Measurements from ENCODE around the gene TRIP12.

TRIP12 gene

DNA sequence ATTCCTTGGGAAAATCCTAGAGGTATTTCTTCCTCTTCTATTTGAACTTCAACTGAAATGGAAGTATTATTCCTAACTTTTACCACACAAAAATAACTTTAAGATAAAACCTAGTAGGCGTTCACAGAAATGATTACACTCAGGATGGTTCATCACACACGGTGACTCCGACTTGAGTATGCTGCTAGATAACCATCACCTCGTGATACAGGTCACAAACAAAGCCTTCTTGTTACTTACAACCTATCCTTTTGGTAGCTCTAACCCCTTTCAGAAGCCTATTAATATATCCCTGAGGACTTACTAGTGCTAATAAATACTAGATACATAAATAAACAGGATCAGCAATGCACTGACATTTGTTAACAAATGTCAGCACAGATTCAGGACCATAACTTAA is 106.5 kb downstream of the TRIP12 start:
- no peaks in the 10 kb centered on the region for H4K20me1 ChIP-seq (ENCODE audit: low read depth, low read length)
- no peaks in the 10 kb centered on the region for H3K9me2 ChIP-seq (replicated peaks; ENCODE audit: insufficient read depth, low read length)
- H3K27me3 ChIP-seq (ENCODE audit: low read length) = no peaks in the 10 kb centered on the region
- peaks cover 50% of the 10 kb centered on the region for H3K36me3 ChIP-seq (ENCODE audit: low read length)
- H3K4me2 ChIP-seq (ENCODE audit: low read depth, low read length, poor library complexity, severe bottlenecking) = no peak overlapping the region
- H3K9me3 ChIP-seq (ENCODE audit: insufficient read depth, low read length) = no peaks in the 10 kb centered on the region
- no peak overlapping the region for H3K27ac ChIP-seq (ENCODE audit: low read depth, low read length)
- 0 out of 2 replicates have a peak, but pooled peaks cover 4% of the 10 kb centered on the region for H3F3A ChIP-seq (ENCODE audit: insufficient read depth)
- H3K79me2 ChIP-seq (ENCODE audit: insufficient read depth, low read length) = no peaks in the 10 kb centered on the region
- H3K4me3 ChIP-seq (ENCODE audit: insufficient read depth, low read length, poor library complexity, severe bottlenecking) = no peak overlapping the region
- TF ChIP-seq, protein P1, sequence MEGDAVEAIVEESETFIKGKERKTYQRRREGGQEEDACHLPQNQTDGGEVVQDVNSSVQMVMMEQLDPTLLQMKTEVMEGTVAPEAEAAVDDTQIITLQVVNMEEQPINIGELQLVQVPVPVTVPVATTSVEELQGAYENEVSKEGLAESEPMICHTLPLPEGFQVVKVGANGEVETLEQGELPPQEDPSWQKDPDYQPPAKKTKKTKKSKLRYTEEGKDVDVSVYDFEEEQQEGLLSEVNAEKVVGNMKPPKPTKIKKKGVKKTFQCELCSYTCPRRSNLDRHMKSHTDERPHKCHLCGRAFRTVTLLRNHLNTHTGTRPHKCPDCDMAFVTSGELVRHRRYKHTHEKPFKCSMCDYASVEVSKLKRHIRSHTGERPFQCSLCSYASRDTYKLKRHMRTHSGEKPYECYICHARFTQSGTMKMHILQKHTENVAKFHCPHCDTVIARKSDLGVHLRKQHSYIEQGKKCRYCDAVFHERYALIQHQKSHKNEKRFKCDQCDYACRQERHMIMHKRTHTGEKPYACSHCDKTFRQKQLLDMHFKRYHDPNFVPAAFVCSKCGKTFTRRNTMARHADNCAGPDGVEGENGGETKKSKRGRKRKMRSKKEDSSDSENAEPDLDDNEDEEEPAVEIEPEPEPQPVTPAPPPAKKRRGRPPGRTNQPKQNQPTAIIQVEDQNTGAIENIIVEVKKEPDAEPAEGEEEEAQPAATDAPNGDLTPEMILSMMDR (IDR thresholded peaks at IDR 0.05; ENCODE audit: insufficient read depth, low read length, poor library complexity, severe bottlenecking) = no peak
- TF ChIP-seq EZH2phosphoT487 (conservative IDR thresholded peaks at IDR 0.05; ENCODE audit: low read length) = no peak
- no peak overlapping the region for H2AFZ ChIP-seq (ENCODE audit: low read depth, low read length, severe bottlenecking)
- H3K9ac ChIP-seq (ENCODE audit: low read length) = no peak overlapping the region

DNA sequence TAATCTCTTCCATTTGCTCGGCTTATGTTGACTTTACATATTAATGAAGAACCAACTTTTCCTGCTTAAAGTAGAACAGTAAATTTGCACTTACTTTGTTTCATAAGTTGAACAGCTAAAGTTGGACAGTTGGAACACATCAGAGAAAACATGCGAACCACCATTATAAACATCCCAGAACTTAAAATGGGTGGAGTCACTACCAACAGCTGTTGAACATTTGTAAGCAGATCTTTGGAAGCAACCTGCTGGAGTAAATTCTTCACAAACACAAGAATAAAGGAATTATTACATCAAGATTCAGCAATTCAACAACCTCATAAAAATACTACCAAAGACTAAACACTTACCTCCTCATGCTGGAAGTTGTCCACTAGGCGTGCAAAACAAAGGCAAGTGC is 111.0 kb downstream of the TRIP12 start:
- Histone ChIP-seq H2AFZ (ENCODE audit: low read depth, low read length, severe bottlenecking) (no peak overlapping the region), H3K9ac (ENCODE audit: low read length) (no peak overlapping the region), H3K27me3 (ENCODE audit: low read length) (no peaks in the 10 kb centered on the region), H3K4me3 (ENCODE audit: insufficient read depth, low read length, poor library complexity, severe bottlenecking) (no peak overlapping the region), H3K9me2 (replicated peaks; ENCODE audit: insufficient read depth, low read length) (no peaks in the 10 kb centered on the region), H3K79me2 (ENCODE audit: insufficient read depth, low read length) (no peaks in the 10 kb centered on the region), H3K9me3 (ENCODE audit: insufficient read depth, low read length) (no peaks in the 10 kb centered on the region), H3K27ac (ENCODE audit: low read depth, low read length) (no peak overlapping the region), H4K20me1 (ENCODE audit: low read depth, low read length) (no peaks in the 10 kb centered on the region), H3F3A (ENCODE audit: insufficient read depth) (0 out of 2 replicates have a peak, but pooled peaks cover 4% of the 10 kb centered on the region), H3K4me2 (ENCODE audit: low read depth, low read length, poor library complexity, severe bottlenecking) (no peak overlapping the region), H3K36me3 (ENCODE audit: low read length) (peaks cover 52% of the 10 kb centered on the region)
- TF ChIP-seq, protein P1 (IDR thresholded peaks at IDR 0.05; ENCODE audit: insufficient read depth, low read length, poor library complexity, severe bottlenecking) = no peak
- no peak for TF ChIP-seq EZH2phosphoT487 (conservative IDR thresholded peaks at IDR 0.05; ENCODE audit: low read length)

DNA sequence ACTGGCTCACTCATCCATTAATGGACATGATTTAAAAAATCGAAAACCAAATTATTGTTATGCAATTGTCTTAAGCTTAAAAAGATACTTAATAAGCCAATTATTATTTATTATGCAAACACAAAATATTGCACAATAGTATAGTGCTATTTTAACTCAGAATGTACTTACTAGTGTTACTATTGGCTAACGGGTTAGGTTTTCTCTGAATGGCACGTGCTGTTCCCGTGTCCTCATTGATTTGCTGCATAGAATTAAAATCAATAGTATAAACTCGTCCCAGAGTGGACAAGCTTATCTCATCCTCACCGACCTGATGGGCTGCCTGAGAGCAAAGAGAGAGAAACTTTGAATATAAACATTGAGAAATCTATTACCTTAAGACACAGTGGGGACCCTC is 116.2 kb downstream of the TRIP12 start:
- H3K4me2 ChIP-seq (ENCODE audit: low read depth, low read length, poor library complexity, severe bottlenecking) = no peak overlapping the region
- no peak overlapping the region for H3K9ac ChIP-seq (ENCODE audit: low read length)
- peaks cover 9% of the 10 kb centered on the region; the same call in 1 of the 2 replicates for H3F3A ChIP-seq (ENCODE audit: insufficient read depth)
- no peak overlapping the region for H3K4me3 ChIP-seq (ENCODE audit: insufficient read depth, low read length, poor library complexity, severe bottlenecking)
- H3K9me2 ChIP-seq (replicated peaks; ENCODE audit: insufficient read depth, low read length) = no peaks in the 10 kb centered on the region
- H2AFZ ChIP-seq (ENCODE audit: low read depth, low read length, severe bottlenecking) = no peak overlapping the region
- no peak overlapping the region for H3K27ac ChIP-seq (ENCODE audit: low read depth, low read length)
- no peaks in the 10 kb centered on the region for H3K79me2 ChIP-seq (ENCODE audit: insufficient read depth, low read length)
- no peaks in the 10 kb centered on the region for H3K27me3 ChIP-seq (ENCODE audit: low read length)
- peaks cover 48% of the 10 kb centered on the region for H3K36me3 ChIP-seq (ENCODE audit: low read length)
- H3K9me3 ChIP-seq (ENCODE audit: insufficient read depth, low read length) = no peaks in the 10 kb centered on the region
- TF ChIP-seq, protein P1 (IDR thresholded peaks at IDR 0.05; ENCODE audit: insufficient read depth, low read length, poor library complexity, severe bottlenecking) = no peak
- TF ChIP-seq EZH2phosphoT487 (conservative IDR thresholded peaks at IDR 0.05; ENCODE audit: low read length) = no peak
- H4K20me1 ChIP-seq (ENCODE audit: low read depth, low read length) = no peaks in the 10 kb centered on the region
